SJSA1 (cell line): ENCODE data around the gene P3H4. TPM values are rescaled to one million over a fixed set of nuclear protein-coding genes. Genes with fewer than 3 reads are reported as not detected.
"Not testable (repeated sequence)": the region's sequence is repeated elsewhere in the genome, so short reads cannot be mapped to it uniquely, and the experiment has no call there.

Source experiments
- DNase-seq, 2 experiments: peaks; one replicate each; pipeline ENCODE4 v3.0.0-alpha.2; 2015 to 2020; ENCODE audit warnings: low spot score in 2 of 2, low read depth in 1 of 2
- H3K27ac ChIP-seq: fragments of 250-450 bp; sonication (Bioruptor Pico); 2 replicates; pipeline ENCODE4 v1.5.1; 2020; ENCODE audit warnings: mild to moderate bottlenecking, moderate library complexity
- H3K27me3 ChIP-seq: fragments of 250-450 bp; sonication (Bioruptor Pico); replicated peaks from 2 replicates; pipeline ENCODE4 v1.5.1; 2020; ENCODE audit warnings: mild to moderate bottlenecking, moderate library complexity
- H3K36me3 ChIP-seq: fragments of 250-450 bp; sonication (Bioruptor Pico); 2 replicates; pipeline ENCODE4 v1.5.1; 2020; ENCODE audit warnings: mild to moderate bottlenecking
- H3K4me1 ChIP-seq: fragments of 250-450 bp; sonication (Bioruptor Pico); replicated peaks from 2 replicates; pipeline ENCODE4 v1.6.1; 2021; ENCODE audit warnings: mild to moderate bottlenecking
- H3K4me3 ChIP-seq: fragments of 250-450 bp; sonication (Bioruptor Pico); 2 replicates; pipeline ENCODE4 v1.5.1; 2020; ENCODE audit warnings: mild to moderate bottlenecking
- H3K9me3 ChIP-seq: fragments of 250-450 bp; sonication (Bioruptor Pico); replicated peaks from 2 replicates; pipeline ENCODE4 v1.5.1; 2020; ENCODE audit warnings: mild to moderate bottlenecking
- total RNA-seq: library from RNA; depleted of rRNA; stranded (reverse); fragments of >200 nt; shearing (Covaris generic); gene quantifications from 2 replicates; pipeline ENCODE4 v1.2.3, GENCODE V29; 2014

The P3H4 gene
- total RNA-seq, 1 experiment from 2014 or later: 40.9 TPM

- not testable (repeated sequence) for H3K27ac ChIP-seq, H3K27me3 ChIP-seq, H3K9me3 ChIP-seq, H3K4me1 ChIP-seq, H3K4me3 ChIP-seq, DNase-seq
- H3K36me3 ChIP-seq: peaks cover 43% of the 10 kb centered on the region
Observed at GRCh38 chr17:41829961-41830360, 18.2 kb upstream of the P3H4 start.

- Histone ChIP-seq H3K27ac (no peak overlapping the region), H3K4me3 (no peak overlapping the region), H3K4me1 (no peaks in the 10 kb centered on the region), H3K9me3 (no peaks in the 10 kb centered on the region), H3K36me3 (peaks cover 31% of the 10 kb centered on the region), H3K27me3 (no peaks in the 10 kb centered on the region)
- no peak for DNase-seq
Observed at GRCh38 chr17:41825175-41825845, 13.6 kb upstream of the P3H4 start.

- Histone ChIP-seq H3K36me3 (peaks cover 27% of the 10 kb centered on the region; the same call in 1 of the 2 replicates), H3K4me3 (no peak overlapping the region), H3K4me1 (no peaks in the 10 kb centered on the region), H3K27ac (no peak overlapping the region), H3K27me3 (no peaks in the 10 kb centered on the region), H3K9me3 (no peaks in the 10 kb centered on the region)
- no peak for DNase-seq
Observed at GRCh38 chr17:41824086-41824485, 12.3 kb upstream of the P3H4 start.

- H3K27me3 ChIP-seq: no peaks in the 10 kb centered on the region
- no peak for DNase-seq
- no peak overlapping the region for H3K4me3 ChIP-seq
- H3K9me3 ChIP-seq: no peaks in the 10 kb centered on the region
- H3K4me1 ChIP-seq: no peaks in the 10 kb centered on the region
- H3K27ac ChIP-seq: no peak overlapping the region
- peaks cover 23% of the 10 kb centered on the region; the same call in 1 of the 2 replicates for H3K36me3 ChIP-seq
Observed at GRCh38 chr17:41823580-41823979, 11.8 kb upstream of the P3H4 start.

- Histone ChIP-seq H3K4me3 (no peak overlapping the region), H3K27ac (no peak overlapping the region), H3K9me3 (no peaks in the 10 kb centered on the region), H3K27me3 (no peaks in the 10 kb centered on the region), H3K36me3 (peaks cover 26% of the 10 kb centered on the region), H3K4me1 (no peaks in the 10 kb centered on the region)
- no peak for DNase-seq
Observed at GRCh38 chr17:41823141-41823524, 11.4 kb upstream of the P3H4 start.

GRCh38 chr17:41822216-41823140, 10.7 kb upstream of the P3H4 start:
- Histone ChIP-seq H3K27ac (no peak overlapping the region), H3K4me1 (no peaks in the 10 kb centered on the region), H3K27me3 (no peaks in the 10 kb centered on the region), H3K4me3 (no peak overlapping the region), H3K9me3 (no peaks in the 10 kb centered on the region), H3K36me3 (peaks cover 28% of the 10 kb centered on the region)
- DNase-seq: no peak

- peaks cover 28% of the 10 kb centered on the region for H3K36me3 ChIP-seq
Observed at GRCh38 chr17:41821776-41822175, 10.0 kb upstream of the P3H4 start.

GRCh38 chr17:41818024-41818423, 6.3 kb upstream of the P3H4 start:
- no peaks in the 10 kb centered on the region for H3K9me3 ChIP-seq
- no peak for DNase-seq
- H3K36me3 ChIP-seq: peaks cover 24% of the 10 kb centered on the region

More at GRCh38 chr17:41821776-41822175, 10.0 kb upstream of the P3H4 start:
- Histone ChIP-seq H3K4me3 (no peak overlapping the region), H3K27me3 (no peaks in the 10 kb centered on the region), H3K27ac (no peak overlapping the region), H3K9me3 (no peaks in the 10 kb centered on the region), H3K4me1 (no peaks in the 10 kb centered on the region)
- no peak for DNase-seq

GRCh38 chr17:41816637-41817320, 5.0 kb upstream of the P3H4 start:
- no peaks in the 10 kb centered on the region for H3K27me3 ChIP-seq

More at GRCh38 chr17:41818024-41818423, 6.3 kb upstream of the P3H4 start:
- H3K4me3 ChIP-seq: no peak overlapping the region
- no peak overlapping the region for H3K27ac ChIP-seq
- H3K27me3 ChIP-seq: no peaks in the 10 kb centered on the region
- peaks cover 11% of the 10 kb centered on the region for H3K4me1 ChIP-seq

GRCh38 chr17:41814195-41814594, 2.4 kb upstream of the P3H4 start:
- Histone ChIP-seq H3K36me3 (peaks cover 29% of the 10 kb centered on the region), H3K4me3 (peak overlapping the region; percentile 93), H3K9me3 (no peaks in the 10 kb centered on the region), H3K4me1 (peaks cover 35% of the 10 kb centered on the region), H3K27ac (no peak overlapping the region), H3K27me3 (no peaks in the 10 kb centered on the region)
- no peak for DNase-seq

More at GRCh38 chr17:41816637-41817320, 5.0 kb upstream of the P3H4 start:
- no peak for DNase-seq
- Histone ChIP-seq H3K36me3 (peaks cover 23% of the 10 kb centered on the region), H3K9me3 (no peaks in the 10 kb centered on the region), H3K4me3 (no peak overlapping the region), H3K27ac (no peak overlapping the region), H3K4me1 (peaks cover 19% of the 10 kb centered on the region)

GRCh38 chr17:41813699-41814124, 2.0 kb upstream of the P3H4 start:
- DNase-seq: no peak
- Histone ChIP-seq H3K27me3 (no peaks in the 10 kb centered on the region), H3K36me3 (peaks cover 29% of the 10 kb centered on the region), H3K4me3 (peak overlapping the region; percentile 93), H3K4me1 (peaks cover 35% of the 10 kb centered on the region), H3K27ac (no peak overlapping the region), H3K9me3 (no peaks in the 10 kb centered on the region)

GRCh38 chr17:41813152-41813680, 1.5 kb upstream of the P3H4 start:
- no peaks in the 10 kb centered on the region for H3K27me3 ChIP-seq
- H3K4me1 ChIP-seq: peaks cover 35% of the 10 kb centered on the region
- H3K36me3 ChIP-seq: peaks cover 25% of the 10 kb centered on the region
- peak overlapping the region; percentile 53; the same call in 1 of the 2 replicates for H3K27ac ChIP-seq
- no peaks in the 10 kb centered on the region for H3K9me3 ChIP-seq
- peak overlapping the region; percentile 93 for H3K4me3 ChIP-seq
- DNase-seq: peak in 1 of 2 experiments; percentile 24

GRCh38 chr17:41812381-41813151, 817 bp upstream of the P3H4 start, which contains the start of gene FKBP10:
FKBP10 (plus strand) TSS chr17:41813004; CDS start chr17:41813035, 31 bp downstream.
- peak; percentile 81 for DNase-seq
- Histone ChIP-seq H3K4me3 (peak within 1 kb of the TSS; percentile 93), H3K4me1 (peaks cover 35% of the 10 kb centered on the region), H3K9me3 (no peaks in the 10 kb centered on the region), H3K36me3 (peaks cover 22% of the 10 kb centered on the region), H3K27ac (peak within 1 kb of the TSS; percentile 53; the same call in 1 of the 2 replicates), H3K27me3 (no peaks in the 10 kb centered on the region)
